PFSK-1 (cell line): Measurements from ENCODE around the gene SMIM24.

Experiments used
- POLR2AphosphoS5 ChIP-seq: IDR thresholded peaks from 2 replicates; pipeline ENCODE4 v1.6.1; 2012; ENCODE audit warnings: low read depth, mild to moderate bottlenecking, control low read depth, low read length, moderate library complexity
- SIN3A ChIP-seq: IDR thresholded peaks from 2 replicates; pipeline ENCODE4 v1.6.1; 2012; ENCODE audit warnings: mild to moderate bottlenecking, low read length, moderate library complexity, borderline replicate concordance; ENCODE audit not compliant: insufficient read depth
- TAF1 ChIP-seq: IDR thresholded peaks from 2 replicates; pipeline ENCODE4 v1.6.1; 2012; ENCODE audit warnings: low read length, control low read depth, borderline replicate concordance; ENCODE audit not compliant: insufficient read depth
- TF ChIP-seq, protein P1 (sequence below), 2 experiments: IDR thresholded peaks; 2 replicates each; pipeline versions ENCODE4 v1.6.1 to v1.8.0; 2011 to 2012; ENCODE audit warnings: low read depth in 2 of 2, low read length in 2 of 2, control low read depth in 1 of 2, inconsistent platforms in 1 of 2, mild to moderate bottlenecking in 1 of 2, moderate library complexity in 1 of 2; ENCODE audit not compliant: insufficient read depth in 1 of 2

DNA sequence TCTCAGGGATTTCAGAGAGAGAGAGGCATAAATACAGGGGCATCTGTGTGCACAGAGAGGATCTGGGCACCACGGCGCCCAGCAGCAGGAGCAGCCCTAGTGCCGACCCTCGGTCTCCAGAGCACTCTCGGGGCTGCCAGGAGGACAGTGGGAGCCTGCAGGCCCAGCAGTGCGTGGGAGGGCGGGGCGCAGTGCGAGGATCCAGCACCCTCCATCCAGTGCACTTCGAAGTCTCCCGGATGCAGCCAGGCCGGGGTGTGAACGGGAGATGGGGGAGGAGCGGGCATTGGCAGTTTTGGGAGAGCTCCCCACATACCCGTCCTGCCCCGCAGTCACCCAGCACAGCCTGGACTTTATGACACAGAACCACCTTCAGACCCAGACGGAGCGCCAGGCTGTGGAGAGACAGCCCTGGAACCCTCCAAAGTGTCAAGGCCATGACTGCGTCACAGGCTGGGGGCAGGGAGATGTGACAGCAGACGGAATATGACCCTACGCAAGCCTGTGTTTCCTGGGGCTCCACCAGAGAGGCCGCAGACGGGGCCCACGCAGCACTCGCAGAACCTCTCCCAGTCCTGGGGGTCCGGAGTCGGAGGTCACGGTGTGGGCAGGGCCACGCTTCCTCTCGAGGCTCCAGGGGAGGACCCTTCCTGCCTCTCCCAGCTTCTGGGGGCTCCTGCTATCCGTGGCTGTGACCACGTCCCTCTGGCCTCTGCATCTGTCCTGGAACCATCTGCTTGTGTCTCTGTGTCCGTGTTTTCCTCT lies 43.9 kb upstream of the SMIM24 start:
- TF ChIP-seq POLR2AphosphoS5 (no peak), SIN3A (no peak), TAF1 (no peak)
- TF ChIP-seq, protein P1, sequence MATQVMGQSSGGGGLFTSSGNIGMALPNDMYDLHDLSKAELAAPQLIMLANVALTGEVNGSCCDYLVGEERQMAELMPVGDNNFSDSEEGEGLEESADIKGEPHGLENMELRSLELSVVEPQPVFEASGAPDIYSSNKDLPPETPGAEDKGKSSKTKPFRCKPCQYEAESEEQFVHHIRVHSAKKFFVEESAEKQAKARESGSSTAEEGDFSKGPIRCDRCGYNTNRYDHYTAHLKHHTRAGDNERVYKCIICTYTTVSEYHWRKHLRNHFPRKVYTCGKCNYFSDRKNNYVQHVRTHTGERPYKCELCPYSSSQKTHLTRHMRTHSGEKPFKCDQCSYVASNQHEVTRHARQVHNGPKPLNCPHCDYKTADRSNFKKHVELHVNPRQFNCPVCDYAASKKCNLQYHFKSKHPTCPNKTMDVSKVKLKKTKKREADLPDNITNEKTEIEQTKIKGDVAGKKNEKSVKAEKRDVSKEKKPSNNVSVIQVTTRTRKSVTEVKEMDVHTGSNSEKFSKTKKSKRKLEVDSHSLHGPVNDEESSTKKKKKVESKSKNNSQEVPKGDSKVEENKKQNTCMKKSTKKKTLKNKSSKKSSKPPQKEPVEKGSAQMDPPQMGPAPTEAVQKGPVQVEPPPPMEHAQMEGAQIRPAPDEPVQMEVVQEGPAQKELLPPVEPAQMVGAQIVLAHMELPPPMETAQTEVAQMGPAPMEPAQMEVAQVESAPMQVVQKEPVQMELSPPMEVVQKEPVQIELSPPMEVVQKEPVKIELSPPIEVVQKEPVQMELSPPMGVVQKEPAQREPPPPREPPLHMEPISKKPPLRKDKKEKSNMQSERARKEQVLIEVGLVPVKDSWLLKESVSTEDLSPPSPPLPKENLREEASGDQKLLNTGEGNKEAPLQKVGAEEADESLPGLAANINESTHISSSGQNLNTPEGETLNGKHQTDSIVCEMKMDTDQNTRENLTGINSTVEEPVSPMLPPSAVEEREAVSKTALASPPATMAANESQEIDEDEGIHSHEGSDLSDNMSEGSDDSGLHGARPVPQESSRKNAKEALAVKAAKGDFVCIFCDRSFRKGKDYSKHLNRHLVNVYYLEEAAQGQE (IDR thresholded peaks at IDR 0.05; ENCODE audit: insufficient read depth in 1 of 2, low read depth in 2 of 2, low read length in 2 of 2): no peak
